Activated CD4-positive, alpha-beta T cell treated with anti-CD3 and anti-CD28 coated beads for 24 hours (primary cell): ENCODE results near the gene HYAL4.
"Not testable (repeated sequence)": the region's sequence is repeated elsewhere in the genome, so short reads cannot be mapped to it uniquely, and the experiment has no call there.

ENCODE experiments used
- DNase-seq, 2 donors: peaks; one replicate each; pipeline ENCODE4 v3.0.0-alpha.2; 2020; ENCODE audit warnings: low read depth in 2 of 2

The HYAL4 gene

DNA sequence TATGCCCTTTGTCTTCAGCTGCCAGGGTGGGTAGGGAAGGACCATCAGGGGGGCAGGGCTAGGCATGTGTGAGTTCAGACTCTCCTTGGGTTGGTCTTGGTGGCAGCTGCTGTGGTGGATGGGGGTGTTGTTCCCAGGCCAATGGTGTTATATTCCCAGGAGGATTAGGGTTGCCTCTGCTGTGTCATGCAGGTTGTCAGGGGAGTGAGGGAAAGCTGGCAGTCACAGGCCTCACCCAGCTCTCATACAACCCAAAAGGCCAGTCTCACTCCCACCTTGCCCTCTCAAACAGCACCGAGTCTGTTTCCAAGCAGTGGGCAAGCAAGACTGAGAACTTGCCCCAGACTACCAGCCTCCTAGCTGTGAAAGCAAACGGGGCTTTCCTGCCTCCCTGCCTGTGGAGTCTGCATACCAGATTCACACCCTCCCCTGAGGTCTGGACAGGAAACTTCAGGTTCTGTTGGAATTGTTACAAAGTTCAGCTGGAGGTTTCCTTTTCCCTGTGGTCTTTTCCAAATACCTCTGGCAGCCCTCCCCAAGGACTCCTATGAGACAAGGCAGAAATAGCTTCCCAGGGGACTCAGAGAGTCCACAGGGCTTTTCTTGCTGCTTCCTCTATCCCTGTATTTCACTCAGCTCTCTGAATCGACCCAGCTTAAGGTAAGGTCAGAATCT is 1.4 kb downstream of the HYAL4 start:
- DNase-seq, result no peak

- DNase-seq, result no peak
Measured at GRCh38 chr7:123847868-123848267, 2.9 kb downstream of the HYAL4 start.

- DNase-seq, result no peak
Measured at GRCh38 chr7:123849855-123850254, 4.9 kb downstream of the HYAL4 start.

- not testable (repeated sequence) for DNase-seq
Measured at GRCh38 chr7:123851404-123851803, 6.4 kb downstream of the HYAL4 start.

DNA sequence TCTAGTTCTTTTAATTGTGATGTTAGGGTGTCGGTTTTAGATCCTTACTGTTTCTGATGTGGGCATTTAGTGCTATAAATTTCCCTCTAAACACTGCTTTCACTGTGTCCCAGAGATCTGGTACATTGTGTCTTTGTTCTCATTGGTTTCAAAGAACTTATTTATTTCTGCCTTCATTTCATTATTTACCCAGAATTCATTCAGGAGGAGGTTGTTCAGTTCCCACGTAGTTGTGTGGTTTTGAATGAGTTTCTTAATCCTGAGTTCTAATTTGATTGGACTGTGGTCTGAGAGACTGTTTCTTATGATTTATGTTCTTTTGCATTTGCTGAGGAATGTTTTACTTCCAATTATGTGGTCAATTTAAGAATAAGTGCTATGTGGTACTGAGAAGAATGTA is 9.3 kb downstream of the HYAL4 start:
- not testable (repeated sequence) for DNase-seq

DNA sequence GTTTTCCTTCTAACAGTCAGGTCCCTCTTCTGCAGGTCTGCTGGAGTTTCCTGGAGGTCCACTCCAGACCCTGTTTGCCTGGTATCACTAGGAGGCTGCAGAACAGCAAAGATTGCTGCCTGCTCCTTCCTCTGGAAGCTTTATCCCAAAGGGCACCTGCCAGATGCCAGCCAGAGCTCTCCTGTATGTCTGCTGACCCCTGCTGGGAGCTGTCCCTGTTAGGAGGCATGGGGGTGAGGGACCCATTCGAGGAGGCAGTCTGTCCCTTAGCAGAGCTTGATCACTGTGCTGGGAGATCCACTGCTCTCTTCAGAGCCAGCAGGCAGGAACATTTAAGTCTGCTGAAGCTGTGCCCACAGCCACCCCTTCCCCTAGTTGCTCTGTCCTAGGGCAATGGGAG is 11.5 kb downstream of the HYAL4 start:
- not testable (repeated sequence) for DNase-seq

DNA sequence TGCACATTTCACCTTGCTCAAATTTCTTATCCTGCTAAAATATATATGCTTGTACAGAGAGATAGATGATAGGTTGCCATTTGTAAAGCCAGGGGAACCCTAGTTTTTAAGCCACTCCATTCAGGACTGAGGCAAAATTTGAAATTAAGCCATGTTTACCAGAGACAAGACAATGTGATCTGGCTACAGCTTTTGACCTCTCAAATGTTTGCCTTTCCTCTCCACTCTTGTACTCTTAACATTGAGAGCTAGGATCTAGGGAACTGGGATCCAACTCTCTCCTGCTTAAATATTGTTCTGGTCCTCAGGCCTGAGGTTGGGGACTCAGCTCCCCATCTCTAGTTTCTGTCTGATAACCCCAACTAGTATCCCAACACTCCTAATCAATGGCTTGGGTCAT is 15.9 kb downstream of the HYAL4 start:
- no peak for DNase-seq

DNA sequence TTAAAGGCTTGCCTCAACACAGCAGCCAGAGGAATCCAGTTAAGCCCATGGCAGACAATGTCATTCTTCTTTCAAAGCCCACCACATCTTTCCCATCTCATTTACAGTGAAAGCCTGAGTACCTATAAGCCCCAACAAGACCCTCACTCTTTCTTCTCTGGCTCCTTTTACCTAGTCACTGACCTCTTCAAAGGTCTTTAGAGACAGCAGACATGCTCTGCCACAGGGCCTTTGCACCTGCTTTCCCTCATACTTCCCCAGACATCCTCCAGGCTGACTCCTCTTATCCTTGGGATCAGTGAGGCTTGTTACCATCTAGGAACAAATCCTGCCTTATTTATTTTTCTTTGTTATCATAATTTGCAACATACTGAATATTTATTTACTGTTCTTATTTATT is 17.8 kb downstream of the HYAL4 start:
- no peak for DNase-seq

DNA sequence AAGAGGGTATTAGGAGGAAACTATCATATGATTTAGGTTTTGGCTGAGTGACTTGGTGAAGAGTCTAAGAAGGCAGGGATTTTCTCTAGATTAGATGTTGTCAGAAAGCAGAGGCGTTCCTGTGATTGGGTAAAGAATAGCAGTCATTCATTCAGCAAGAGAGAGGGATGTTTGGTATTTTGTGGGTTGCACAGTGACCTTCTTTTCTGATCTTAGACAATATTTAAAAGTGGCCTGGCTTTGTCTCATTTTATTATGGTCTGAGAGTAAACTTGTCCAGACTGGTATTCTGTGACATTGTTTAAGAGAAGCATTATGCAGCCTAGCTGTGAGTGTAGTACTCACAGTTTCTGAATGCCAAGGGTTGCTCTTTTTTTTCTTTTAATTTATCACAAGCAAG is 18.5 kb downstream of the HYAL4 start:
- no peak for DNase-seq

DNA sequence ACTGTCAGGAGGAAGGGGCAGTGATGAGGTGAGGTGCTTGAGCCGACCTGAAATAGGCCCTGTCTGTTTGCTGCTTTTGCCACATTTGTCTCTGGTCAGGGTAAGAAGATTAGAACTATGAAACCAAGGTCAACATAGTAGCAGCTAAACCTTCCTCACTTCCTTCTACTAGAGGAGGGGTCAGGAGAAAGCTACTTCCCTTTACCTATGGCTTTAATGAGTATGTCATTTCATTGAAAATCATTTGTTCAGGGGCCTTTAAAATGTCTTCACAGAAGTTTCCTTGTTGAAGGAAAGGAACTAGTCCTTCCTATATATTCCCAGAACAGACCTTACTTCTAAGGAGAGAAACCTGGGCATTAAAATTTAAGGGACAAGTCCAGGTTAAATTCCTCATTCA is 19.0 kb downstream of the HYAL4 start:
- DNase-seq, result no peak

- DNase-seq, result no peak
Measured at GRCh38 chr7:123864436-123864835, 19.5 kb downstream of the HYAL4 start.

- DNase-seq, result no peak
Measured at GRCh38 chr7:123864966-123865365, 20.0 kb downstream of the HYAL4 start.

GRCh38 chr7:123865517-123866117 is 20.6 kb downstream of the HYAL4 start:
- DNase-seq, result peak; percentile 1 to 39

DNA sequence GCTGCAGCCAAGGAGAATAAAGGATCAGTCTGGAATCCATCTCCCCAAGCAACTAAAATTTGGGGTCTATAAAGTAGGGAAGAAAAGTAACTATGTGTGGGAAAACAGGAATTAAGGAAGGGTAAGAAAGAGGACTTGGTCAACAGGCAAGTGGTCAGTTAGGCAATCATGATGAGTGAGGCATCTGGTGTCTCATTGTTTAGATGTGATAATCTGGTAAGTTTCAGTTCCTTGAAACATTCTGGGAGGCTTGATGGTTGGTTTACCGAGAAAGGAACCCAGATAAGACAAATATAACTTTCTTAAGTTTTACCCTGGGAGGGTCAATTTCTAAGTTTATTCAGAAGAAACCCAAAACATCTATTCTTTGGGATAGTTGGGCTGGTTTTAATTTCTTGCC is 22.3 kb downstream of the HYAL4 start:
- DNase-seq, result no peak

GRCh38 chr7:123871998-123872867 is 27.3 kb downstream of the HYAL4 start:
- peak in 1 of 2 donors; percentile 15 for DNase-seq

- DNase-seq, result no peak
Measured at GRCh38 chr7:123872908-123873307, 27.9 kb downstream of the HYAL4 start.

DNA sequence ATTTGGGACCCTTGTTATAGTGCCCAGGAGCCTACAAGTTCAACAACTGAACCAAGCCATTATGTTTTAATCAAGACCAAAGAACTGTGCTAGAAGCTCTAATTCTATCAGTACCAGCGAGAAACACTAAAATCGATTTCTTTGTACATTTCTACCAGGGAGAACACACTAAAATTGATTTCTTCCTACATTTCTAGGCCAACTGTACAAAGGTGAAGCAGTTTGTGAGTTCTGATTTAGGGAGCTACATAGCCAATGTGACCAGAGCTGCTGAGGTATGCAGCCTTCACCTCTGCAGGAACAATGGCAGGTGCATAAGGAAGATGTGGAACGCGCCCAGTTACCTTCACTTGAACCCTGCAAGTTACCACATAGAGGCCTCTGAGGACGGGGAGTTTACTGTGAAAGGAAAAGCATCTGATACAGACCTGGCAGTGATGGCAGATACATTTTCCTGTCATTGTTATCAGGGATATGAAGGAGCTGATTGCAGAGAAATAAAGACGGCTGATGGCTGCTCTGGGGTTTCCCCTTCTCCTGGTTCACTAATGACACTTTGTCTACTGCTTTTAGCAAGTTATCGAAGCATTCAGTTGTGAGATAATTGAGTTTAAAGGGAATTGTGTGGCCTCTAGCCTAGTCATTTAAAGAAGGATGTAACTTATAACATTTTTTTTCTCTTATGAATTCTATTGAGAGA is 31.7 kb downstream of the HYAL4 start:
- DNase-seq, result no peak

- DNase-seq, result no peak
Measured at GRCh38 chr7:123879628-123880027, 34.7 kb downstream of the HYAL4 start.

GRCh38 chr7:123881300-123881699 is 36.3 kb downstream of the HYAL4 start:
- no peak for DNase-seq

GRCh38 chr7:123883154-123883553 is 38.2 kb downstream of the HYAL4 start:
- no peak for DNase-seq

DNA sequence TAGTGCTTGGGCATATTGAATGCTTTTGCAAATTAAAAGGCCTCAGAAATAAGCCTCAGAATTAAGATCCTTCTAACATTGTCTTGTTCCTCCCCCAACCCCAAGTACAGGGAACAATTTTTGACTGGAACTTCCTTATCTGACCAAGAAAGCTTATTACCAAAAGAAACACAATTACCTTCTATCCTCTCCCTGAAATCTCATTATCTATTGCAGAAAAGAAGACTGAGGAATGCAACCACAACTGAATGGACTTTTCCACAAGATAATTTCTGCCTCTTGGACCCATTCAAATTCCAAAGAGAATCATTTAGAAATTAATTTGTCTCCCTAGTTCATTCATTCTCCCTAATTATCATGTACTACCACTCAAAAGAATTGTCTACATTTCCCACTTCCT is 43.2 kb downstream of the HYAL4 start:
- DNase-seq, result no peak

DNA sequence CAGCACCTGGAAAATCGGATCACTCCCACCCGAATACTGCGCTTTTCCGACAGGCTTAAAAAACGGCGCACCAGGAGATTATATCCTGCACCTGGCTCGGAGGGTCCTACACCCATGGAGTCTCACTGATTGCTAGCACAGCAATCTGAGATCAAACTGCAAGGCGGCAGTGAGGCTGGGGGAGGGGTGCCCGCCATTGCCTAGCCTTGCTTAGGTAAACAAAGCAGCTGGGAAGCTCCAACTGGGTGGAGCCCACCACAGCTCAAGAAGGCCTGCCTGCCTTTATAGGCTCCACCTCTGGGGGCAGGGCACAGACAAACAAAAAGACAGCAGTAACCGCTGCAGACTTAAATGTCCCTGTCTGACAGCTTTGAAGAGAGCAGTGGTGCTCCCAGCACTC is 49.8 kb downstream of the HYAL4 start:
- not testable (repeated sequence) for DNase-seq
